NOMO-1 treated with DMSO at 0.1 percent for 48 hours (cell line): ENCODE results near the gene VWA3B.
"Not testable (repeated sequence)": the region's sequence is repeated elsewhere in the genome, so short reads cannot be mapped to it uniquely, and the experiment has no call there.

ENCODE experiments used
- DNase-seq: peaks from one replicate; lab custom pipeline; 2025; ENCODE audit not compliant: unreplicated experiment; lab: John Stamatoyannopoulos, UW

Gene VWA3B

GRCh38 chr2:98130073-98130472, 43.1 kb downstream of the VWA3B start:
- DNase-seq = not testable (repeated sequence)

DNA sequence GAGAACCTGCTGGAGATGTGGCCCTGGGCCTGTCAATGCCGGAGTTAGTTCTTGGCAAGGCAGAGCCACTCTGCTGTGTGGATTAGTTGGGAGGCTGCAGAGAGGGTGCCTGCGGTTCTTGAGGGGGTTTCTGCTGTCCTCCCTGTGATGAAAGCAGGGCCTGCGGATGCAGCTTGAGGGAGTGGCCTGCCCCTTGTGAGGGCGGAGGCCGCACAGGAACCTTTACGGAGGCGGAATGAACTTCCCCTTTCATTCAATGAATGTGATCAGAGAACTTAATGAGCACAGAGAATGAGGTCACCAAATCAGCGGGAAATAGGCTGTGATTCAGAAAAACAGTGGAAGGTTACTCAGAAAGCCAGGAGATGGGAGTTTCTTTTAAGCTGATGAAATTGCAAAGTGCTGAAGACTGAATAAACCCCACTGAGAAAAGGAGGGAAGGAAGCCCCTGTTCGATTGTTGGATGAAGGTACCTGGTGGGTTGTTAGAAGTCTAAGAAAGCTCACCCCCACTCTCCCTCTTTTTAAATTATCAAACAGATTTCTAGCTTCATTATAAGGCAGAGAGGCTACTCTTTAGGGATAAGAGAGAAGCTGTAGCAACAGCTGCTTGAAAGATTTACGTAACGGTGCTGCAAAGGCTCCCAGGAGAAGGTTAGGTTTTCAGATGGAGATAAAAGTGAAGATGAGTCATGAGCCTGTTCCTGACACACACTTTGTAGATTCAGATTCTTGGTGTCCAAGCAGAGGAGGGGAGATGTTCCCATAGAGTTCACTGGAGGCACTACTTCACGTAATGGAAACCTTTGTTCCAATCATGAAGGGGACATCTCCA, 47.4 kb downstream of the VWA3B start:
- DNase-seq = peak; percentile 85

DNA sequence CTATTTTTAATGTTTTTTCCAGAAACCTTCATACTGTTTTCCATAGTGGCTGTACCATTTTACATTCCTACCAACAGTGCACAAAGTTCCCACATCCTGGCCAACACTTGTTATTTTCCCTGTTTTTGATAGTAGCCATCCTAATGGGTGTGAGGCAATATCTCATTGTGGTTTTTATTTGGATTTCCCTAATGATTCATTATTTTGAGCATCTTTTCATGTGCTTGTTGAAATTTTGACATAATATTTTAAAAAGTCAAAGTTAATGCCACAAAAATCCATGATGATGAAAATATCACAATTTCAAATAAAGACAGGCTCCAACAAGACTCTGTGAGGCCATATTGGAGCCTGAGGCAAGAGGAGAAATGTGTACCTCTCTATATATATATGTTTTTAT, 50.2 kb downstream of the VWA3B start:
- DNase-seq = no peak

GRCh38 chr2:98138978-98139377, 52.0 kb downstream of the VWA3B start:
- DNase-seq = not testable (repeated sequence)

GRCh38 chr2:98140210-98140609, 53.2 kb downstream of the VWA3B start:
- DNase-seq = no peak

DNA sequence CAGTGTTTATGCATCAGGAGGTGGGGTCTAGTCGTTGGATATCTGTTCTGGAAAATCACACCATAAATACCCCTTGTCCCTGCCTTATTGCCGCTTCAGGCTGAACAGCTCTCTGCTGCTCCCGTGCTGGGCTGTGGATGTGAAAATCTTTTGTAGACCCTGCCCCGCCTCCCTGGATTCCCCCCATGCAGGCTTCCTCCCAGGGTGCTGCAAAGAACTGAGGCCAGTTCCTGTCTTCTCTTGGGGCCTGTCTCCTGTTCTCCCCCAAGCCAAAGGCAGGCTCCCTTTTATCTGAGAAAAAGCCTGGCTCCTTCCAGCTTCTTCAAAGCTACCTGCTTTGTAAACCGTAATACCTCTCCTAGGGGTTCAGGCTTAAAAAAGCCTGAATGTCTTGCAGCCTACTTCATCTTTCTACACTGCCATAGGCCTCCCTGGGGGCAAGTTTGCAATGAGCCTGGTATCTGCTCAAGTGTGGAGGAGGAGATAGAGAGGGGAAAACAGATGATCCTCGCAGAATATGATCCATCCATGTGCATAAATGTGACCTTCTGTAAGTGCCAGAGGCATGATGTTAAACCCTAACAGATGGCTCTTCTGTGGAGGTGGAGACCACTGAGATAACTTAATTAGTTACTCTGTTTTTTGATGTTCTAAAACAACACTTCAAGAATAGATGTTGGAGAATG, 55.3 kb downstream of the VWA3B start:
- no peak for DNase-seq

DNA sequence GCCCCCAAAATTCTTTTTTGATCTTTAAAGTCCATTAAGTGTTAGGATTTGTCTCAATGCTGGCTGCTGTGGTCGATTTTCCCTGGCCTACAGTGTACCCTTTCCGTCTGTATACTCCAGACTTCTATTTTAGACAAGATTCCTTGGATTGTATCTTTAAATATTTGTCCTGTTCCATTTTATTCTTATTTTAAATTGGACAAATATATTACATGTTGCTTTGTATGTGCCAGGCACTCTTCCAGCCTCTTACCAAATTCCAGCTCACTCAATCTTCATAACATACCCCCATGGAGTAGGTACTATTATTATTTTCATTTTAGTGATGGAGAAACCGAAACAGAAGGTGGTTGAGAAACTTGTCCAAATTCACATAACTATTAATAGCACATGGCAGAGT, 58.1 kb downstream of the VWA3B start:
- DNase-seq = no peak

DNA sequence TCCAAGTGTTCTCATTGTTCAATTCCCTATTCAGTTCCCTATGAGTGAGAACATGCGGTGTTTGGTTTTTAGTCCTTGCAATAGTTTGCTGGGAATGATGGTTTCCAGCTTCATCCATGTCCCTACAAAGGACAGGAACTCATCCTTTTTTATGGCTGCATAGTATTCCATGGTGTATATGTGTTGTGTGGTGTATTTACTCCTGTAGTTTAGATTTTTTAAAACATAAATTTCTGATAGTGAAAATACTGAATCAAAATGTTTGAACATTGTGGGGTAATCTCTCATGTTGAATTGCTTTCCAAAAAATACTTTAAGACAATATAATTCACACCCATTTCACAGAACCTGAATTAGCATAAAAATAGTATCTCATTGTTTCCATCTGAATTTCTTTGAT, 60.9 kb downstream of the VWA3B start:
- DNase-seq = not testable (repeated sequence)

GRCh38 chr2:98148595-98149332, 61.8 kb downstream of the VWA3B start:
- DNase-seq = no peak

DNA sequence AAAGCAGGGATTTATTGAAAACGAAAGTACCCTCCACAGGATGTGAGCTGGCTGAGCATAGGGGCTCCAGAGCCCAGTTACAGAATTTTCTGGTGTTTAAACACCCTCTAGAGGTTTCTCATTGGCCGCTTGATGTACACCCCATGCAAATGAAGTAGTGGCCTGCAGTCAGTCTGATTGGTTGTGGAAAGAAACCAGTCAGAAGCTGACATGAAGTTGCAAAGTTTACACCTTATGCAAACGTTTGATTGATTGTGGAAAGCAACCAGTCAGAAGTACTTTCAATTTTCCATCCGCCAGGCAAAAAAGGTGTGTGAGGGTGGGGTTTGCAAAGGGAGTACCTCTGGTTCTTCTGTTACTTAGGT, 62.3 kb downstream of the VWA3B start:
- no peak for DNase-seq

- DNase-seq = no peak
Measured at GRCh38 chr2:98153481-98153880, 66.5 kb downstream of the VWA3B start.

- no peak for DNase-seq
Measured at GRCh38 chr2:98155291-98155690, 68.3 kb downstream of the VWA3B start.

- no peak for DNase-seq
Measured at GRCh38 chr2:98155716-98156115, 68.7 kb downstream of the VWA3B start.

DNA sequence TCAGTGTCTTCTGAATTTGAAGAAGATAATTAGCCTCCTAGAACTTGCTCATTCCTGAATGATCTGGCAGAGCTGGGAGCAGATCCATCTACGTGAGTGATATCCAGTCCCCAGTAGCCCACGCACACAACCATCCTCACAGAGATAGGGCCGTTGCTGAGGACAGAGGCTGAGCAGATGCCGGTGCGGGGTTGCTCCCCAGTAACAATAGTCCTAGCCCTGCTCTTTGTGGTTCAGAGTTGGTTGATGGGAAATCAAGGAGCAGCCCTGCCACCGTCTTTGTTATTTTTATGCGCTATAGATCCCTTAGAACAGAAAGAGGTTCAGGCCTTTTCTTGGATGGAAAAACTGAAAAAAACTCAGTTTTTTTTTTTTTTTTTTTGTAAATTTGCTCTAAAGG, 69.3 kb downstream of the VWA3B start:
- no peak for DNase-seq

DNA sequence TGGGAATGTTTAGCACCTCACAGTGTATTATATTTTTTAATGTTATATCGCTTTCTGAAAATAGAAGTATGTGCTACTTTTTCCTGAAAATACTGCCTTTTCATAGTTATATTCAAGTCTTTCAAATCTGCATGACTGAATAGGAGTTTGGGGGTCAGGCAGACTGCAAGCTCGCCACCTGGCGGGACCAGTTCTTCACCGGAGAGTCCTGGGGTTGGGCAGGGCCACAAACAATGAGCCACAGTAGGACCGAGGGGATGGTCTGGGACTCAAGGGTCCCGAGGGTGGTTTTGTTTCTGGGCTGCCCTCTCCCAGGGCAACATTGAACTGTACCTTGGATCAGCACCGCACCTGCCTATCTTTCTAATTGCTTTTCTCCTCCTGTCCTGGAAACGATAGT, 70.6 kb downstream of the VWA3B start:
- DNase-seq = peak; percentile 5

DNA sequence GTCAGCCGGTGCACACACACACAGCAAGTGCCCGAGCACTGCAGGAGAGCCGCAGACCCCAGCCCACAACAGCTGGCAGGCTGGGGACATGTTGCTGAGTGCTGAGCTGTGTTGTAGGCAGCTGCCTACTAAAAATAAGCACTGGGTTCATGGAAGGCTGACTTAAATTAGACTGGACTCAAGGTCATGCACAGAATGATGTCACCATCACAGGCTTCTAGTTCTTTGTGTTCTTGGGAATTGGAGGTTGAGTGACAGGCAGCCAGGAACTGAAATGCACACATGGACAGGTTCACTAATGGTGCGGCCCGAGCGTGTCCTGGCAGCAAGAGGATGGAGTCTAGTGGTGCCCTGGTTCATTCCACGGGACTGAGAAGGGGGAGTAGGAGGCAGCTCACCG, 71.3 kb downstream of the VWA3B start:
- no peak for DNase-seq

DNA sequence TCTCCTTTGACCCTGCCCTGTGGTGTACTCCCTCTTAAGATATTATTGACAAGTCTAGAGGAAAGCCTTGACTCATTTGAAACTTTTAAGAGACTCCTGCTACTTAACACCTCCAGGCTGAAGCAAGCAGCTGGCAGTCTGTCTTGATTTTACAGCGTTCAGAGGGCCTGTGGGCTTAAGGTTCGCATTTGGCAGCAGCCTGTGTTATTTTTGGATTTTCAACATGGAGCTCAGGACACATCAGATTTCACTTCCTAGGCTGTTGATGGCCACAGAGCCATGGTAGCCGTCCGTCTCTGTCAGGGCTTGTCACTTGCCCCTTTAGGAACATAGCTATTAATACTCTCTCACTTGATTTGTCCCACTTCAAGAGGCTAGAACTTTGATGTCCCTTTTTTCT, 73.6 kb downstream of the VWA3B start:
- no peak for DNase-seq

DNA sequence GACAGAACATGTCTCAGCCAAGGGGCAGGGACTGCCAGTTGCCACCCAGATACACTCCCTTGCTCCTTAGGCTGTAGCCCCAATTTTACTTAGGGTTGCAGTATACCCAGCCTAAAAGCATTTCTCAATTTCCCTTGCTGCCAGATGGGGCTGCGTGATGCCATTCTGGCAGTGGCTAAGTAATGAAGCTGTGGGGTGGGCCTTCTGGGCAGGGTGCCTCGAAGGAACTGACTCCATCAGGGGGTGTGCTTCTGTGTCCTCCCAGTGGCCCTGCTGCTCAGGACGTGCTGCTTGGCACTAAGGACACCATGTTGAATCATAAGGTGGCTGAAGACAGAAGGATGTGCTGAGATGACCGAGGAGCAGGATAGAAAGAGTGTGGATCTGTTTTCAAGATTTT, 74.2 kb downstream of the VWA3B start:
- no peak for DNase-seq

GRCh38 chr2:98164256-98164655, 77.3 kb downstream of the VWA3B start:
- DNase-seq = no peak

GRCh38 chr2:98165516-98166071, 78.6 kb downstream of the VWA3B start:
- no peak for DNase-seq

- DNase-seq = no peak
Measured at GRCh38 chr2:98167916-98168315, 80.9 kb downstream of the VWA3B start.

DNA sequence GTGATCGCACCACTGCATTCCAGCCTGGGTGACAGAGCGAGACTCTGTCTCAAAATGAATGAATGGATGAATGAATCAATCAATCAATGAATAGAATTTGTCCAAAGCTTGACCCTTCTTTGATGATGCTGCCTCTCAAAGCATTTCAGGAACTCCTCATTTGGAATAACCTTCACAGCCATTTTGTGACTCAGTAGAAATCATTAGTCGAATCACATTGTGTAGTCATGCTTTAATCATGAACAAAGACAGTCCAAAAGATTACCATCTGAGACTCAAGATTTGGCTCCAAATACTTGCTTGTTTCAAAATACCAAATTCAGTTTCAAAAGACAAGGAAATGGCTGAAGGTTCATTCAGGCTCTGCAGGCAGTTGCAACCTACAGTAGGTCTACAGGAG, 83.1 kb downstream of the VWA3B start:
- no peak for DNase-seq
